ENCODE data around the gene KIDINS220. TPM values are rescaled to one million over a fixed set of nuclear protein-coding genes. Genes with fewer than 3 reads are reported as not detected.

Gene KIDINS220
- total and polyA plus RNA-seq, 2 of the 13 experiments (the other 11 are each of a cell fraction or from before 2014, with no cell fraction given) = 25.2 to 32.3 TPM

DNA sequence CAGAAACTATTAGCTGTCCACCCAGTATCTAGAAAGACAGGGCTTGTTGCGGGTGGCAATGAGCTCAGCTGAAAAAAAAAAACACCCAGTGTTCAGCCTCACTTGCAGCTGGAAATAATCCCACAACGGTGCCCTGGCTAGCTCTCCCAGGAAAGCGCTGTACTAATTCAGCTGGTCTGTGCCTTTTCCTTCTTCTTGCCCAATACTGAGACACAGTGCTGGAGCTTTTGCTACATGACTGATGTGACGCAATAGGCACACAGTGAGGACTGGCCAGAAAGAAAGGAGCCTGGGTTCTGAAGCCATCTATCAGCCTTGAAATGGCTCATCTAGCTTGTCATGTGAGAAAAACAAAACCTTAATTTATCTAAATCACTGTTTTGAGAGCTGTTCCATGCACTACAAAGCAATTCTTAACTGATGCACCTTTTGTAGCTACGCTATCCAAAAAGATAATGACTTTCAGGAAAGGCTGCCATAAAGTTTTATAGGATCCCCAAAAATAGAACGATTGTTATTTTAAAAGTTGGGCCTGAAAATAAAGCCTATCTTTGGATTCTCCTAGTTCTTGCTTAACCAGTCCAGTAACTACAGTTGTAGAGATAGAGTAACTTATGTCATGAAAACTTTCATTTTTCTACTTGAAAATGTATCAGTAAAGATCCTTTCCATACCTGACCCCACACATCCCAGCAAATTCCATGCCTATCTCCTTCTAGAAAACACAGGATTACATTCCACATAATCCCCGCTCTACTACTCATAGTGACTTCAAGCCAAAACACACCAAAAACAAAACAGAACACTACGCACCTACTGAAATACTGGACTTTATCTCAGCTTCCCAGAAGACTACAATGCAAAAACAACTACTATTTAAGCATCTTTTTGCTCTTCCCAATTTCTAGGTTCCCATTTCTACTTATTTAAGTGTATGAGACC is 15.9 kb downstream of the KIDINS220 start (continued):
- TF ChIP-seq EP300 (IDR thresholded peaks at IDR 0.05; ENCODE audit: low read depth in 2 of 2, low read length in 2 of 2) = peak in 1 of 2 experiments; percentile 27; a peak in 1 of 4 replicates
- TF ChIP-seq EP300 (CRISPR knock-in tag; IDR thresholded peaks at IDR 0.05; ENCODE audit: borderline replicate concordance) = no peak
- TF ChIP-seq RBM39 (IDR thresholded peaks at IDR 0.05; ENCODE audit: low read depth, low read length, poor library complexity, severe bottlenecking) = no peak
- no peak for TF ChIP-seq TGIF2 (CRISPR knock-in tag; IDR thresholded peaks at IDR 0.05)
- TF ChIP-seq MED1 (CRISPR knock-in tag; IDR thresholded peaks at IDR 0.05) = no peak
- no peak for TF ChIP-seq JARID2 (CRISPR knock-in tag; IDR thresholded peaks at IDR 0.05; ENCODE audit: insufficient replicate concordance)
- no peak for TF ChIP-seq PRPF4 (IDR thresholded peaks at IDR 0.05; ENCODE audit: low read depth, low read length, poor library complexity, severe bottlenecking)
- TF ChIP-seq SMAD1 (CRISPR knock-in tag; IDR thresholded peaks at IDR 0.05; ENCODE audit: borderline replicate concordance, low read depth) = no peak
- no peak for TF ChIP-seq SRY (CRISPR knock-in tag; IDR thresholded peaks at IDR 0.05)
- no peak for TF ChIP-seq TOPORS (CRISPR knock-in tag; IDR thresholded peaks at IDR 0.05)
- no peak for TF ChIP-seq POLR2A (IDR thresholded peaks at IDR 0.05; ENCODE audit: insufficient read depth in 1 of 2, low read depth in 2 of 2, low read length in 2 of 2)
- no peak for TF ChIP-seq ZNF605 (CRISPR knock-in tag; IDR thresholded peaks at IDR 0.05)
- peak; percentile 48; the same call in 1 of the 2 replicates for TF ChIP-seq SMC3 (IDR thresholded peaks at IDR 0.05; ENCODE audit: low read length)
- no peak for TF ChIP-seq TAF1 (CRISPR knock-in tag; IDR thresholded peaks at IDR 0.05)
- TF ChIP-seq MIER3 (CRISPR knock-in tag; IDR thresholded peaks at IDR 0.05; ENCODE audit: borderline replicate concordance) = no peak
- TF ChIP-seq TBX3 (IDR thresholded peaks at IDR 0.05; ENCODE audit: borderline replicate concordance) = no peak
- TF ChIP-seq ZNF567 (CRISPR knock-in tag; IDR thresholded peaks at IDR 0.05; ENCODE audit: borderline replicate concordance) = no peak
- no peak for TF ChIP-seq KDM2A (CRISPR knock-in tag; IDR thresholded peaks at IDR 0.05; ENCODE audit: borderline replicate concordance, low read depth)
- TF ChIP-seq ZNF678 (CRISPR knock-in tag; IDR thresholded peaks at IDR 0.05) = no peak
- peak; percentile 60; the same call in 1 of the 2 replicates for TF ChIP-seq FOXA3 (CRISPR knock-in tag; IDR thresholded peaks at IDR 0.05)
- no peak for TF ChIP-seq KDM3A (CRISPR knock-in tag; IDR thresholded peaks at IDR 0.05; ENCODE audit: low read depth)
- no peak for TF ChIP-seq ZNF652 (CRISPR knock-in tag; IDR thresholded peaks at IDR 0.05; ENCODE audit: borderline replicate concordance, low read depth)
- TF ChIP-seq, protein P1, sequence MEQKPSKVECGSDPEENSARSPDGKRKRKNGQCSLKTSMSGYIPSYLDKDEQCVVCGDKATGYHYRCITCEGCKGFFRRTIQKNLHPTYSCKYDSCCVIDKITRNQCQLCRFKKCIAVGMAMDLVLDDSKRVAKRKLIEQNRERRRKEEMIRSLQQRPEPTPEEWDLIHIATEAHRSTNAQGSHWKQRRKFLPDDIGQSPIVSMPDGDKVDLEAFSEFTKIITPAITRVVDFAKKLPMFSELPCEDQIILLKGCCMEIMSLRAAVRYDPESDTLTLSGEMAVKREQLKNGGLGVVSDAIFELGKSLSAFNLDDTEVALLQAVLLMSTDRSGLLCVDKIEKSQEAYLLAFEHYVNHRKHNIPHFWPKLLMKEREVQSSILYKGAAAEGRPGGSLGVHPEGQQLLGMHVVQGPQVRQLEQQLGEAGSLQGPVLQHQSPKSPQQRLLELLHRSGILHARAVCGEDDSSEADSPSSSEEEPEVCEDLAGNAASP (CRISPR knock-in tag; IDR thresholded peaks at IDR 0.05; ENCODE audit: borderline replicate concordance) = no peak
- TF ChIP-seq, protein P2, sequence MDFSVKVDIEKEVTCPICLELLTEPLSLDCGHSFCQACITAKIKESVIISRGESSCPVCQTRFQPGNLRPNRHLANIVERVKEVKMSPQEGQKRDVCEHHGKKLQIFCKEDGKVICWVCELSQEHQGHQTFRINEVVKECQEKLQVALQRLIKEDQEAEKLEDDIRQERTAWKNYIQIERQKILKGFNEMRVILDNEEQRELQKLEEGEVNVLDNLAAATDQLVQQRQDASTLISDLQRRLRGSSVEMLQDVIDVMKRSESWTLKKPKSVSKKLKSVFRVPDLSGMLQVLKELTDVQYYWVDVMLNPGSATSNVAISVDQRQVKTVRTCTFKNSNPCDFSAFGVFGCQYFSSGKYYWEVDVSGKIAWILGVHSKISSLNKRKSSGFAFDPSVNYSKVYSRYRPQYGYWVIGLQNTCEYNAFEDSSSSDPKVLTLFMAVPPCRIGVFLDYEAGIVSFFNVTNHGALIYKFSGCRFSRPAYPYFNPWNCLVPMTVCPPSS (IDR thresholded peaks at IDR 0.05) = no peak

All from HepG2 (cell line).